Choroid plexus epithelial cell (primary cell): Measurements from ENCODE around the gene GULP1.
A peak's percentile ranks its signal among the peaks of the same experiment; 100 is the strongest.
"Not testable (repeated sequence)": the region's sequence is repeated elsewhere in the genome, so short reads cannot be mapped to it uniquely, and the experiment has no call there.

Experiments used
- DNase-seq: peaks from one replicate; pipeline ENCODE4 v3.0.0-alpha.2; 2010; ENCODE audit warnings: low read depth
- H3K4me3 ChIP-seq: 2 replicates; pipeline ENCODE4 v1.5.1; 2011; ENCODE audit warnings: low read depth, mild to moderate bottlenecking, control low read depth, low read length, moderate library complexity
- CTCF ChIP-seq: conservative IDR thresholded peaks from 2 replicates; pipeline ENCODE4 v1.5.1; 2011; ENCODE audit warnings: low read depth, mild to moderate bottlenecking, control low read depth, inconsistent platforms, low read length, moderate library complexity

GULP1 gene

GRCh38 chr2:188526701-188527100 lies 235.0 kb downstream of the GULP1 start:
- no peak for DNase-seq
- H3K4me3 ChIP-seq = no peak overlapping the region
- TF ChIP-seq CTCF = no peak

- DNase-seq = peak; percentile 87
- H3K4me3 ChIP-seq = no peak overlapping the region
- no peak for TF ChIP-seq CTCF
Observed at GRCh38 chr2:188527141-188527540, 235.5 kb downstream of the GULP1 start.

GRCh38 chr2:188527581-188527993 lies 235.9 kb downstream of the GULP1 start:
- H3K4me3 ChIP-seq = no peak overlapping the region
- TF ChIP-seq CTCF = no peak
- DNase-seq = no peak

GRCh38 chr2:188529710-188530109 lies 238.0 kb downstream of the GULP1 start:
- no peak for DNase-seq
- TF ChIP-seq CTCF = no peak
- no peak overlapping the region for H3K4me3 ChIP-seq

GRCh38 chr2:188534875-188535274 lies 243.2 kb downstream of the GULP1 start:
- DNase-seq = no peak
- no peak overlapping the region for H3K4me3 ChIP-seq
- no peak for TF ChIP-seq CTCF

GRCh38 chr2:188551671-188552070 lies 260.0 kb downstream of the GULP1 start:
- H3K4me3 ChIP-seq = no peak overlapping the region
- no peak for TF ChIP-seq CTCF
- no peak for DNase-seq

GRCh38 chr2:188557081-188557480 lies 265.4 kb downstream of the GULP1 start:
- no peak overlapping the region for H3K4me3 ChIP-seq
- no peak for DNase-seq
- TF ChIP-seq CTCF = no peak

- not testable (repeated sequence) for DNase-seq, H3K4me3 ChIP-seq
Observed at GRCh38 chr2:188559455-188559854, 267.8 kb downstream of the GULP1 start.
